ENCODE measurements around the gene RALY. TPM values are rescaled to one million over a fixed set of nuclear protein-coding genes. Genes with fewer than 3 reads are reported as not detected.

The RALY gene
- total and polyA plus RNA-seq, 9 donors = 51.7 to 131 (median 105) TPM

GRCh38 chr20:34088305-34089174 is 94.8 kb downstream of the RALY start:
- peaks cover under 1% of the 10 kb centered on the region for H3K4me1 ChIP-seq (ENCODE audit: insufficient read depth)
- no peaks in the 10 kb centered on the region for H3K36me3 ChIP-seq
- TF ChIP-seq CTCF (IDR thresholded peaks at IDR 0.05) = no peak
- TF ChIP-seq POLR2A (IDR thresholded peaks at IDR 0.05) = no peak
- no peak for TF ChIP-seq EP300 (IDR thresholded peaks at IDR 0.05)
- no peak overlapping the region for H3K27ac ChIP-seq
- intact Hi-C loops (cut with DNase I) = no loop called here
- no peak overlapping the region for H3K4me3 ChIP-seq
- no peaks in the 10 kb centered on the region for H3K9me3 ChIP-seq
- DNase-seq = no peak
- H3K27me3 ChIP-seq = no peaks in the 10 kb centered on the region
- WGBS, 3 donors = 75 to 77% (median 76%) methylated on average over 15 of the region's 15 CpGs

- no peaks in the 10 kb centered on the region for H3K9me3 ChIP-seq
- no peak for DNase-seq
- H3K36me3 ChIP-seq = no peaks in the 10 kb centered on the region
- H3K4me3 ChIP-seq = no peak overlapping the region
- no peaks in the 10 kb centered on the region for H3K27me3 ChIP-seq
- WGBS, 3 donors = 69 to 82% (median 78%) methylated on average over 3 to 5 of the region's 5 CpGs
- H3K27ac ChIP-seq = no peak overlapping the region
- TF ChIP-seq EP300 (IDR thresholded peaks at IDR 0.05) (no peak), POLR2A (IDR thresholded peaks at IDR 0.05) (no peak), CTCF (IDR thresholded peaks at IDR 0.05) (no peak)
- intact Hi-C loops (cut with DNase I) = no loop called here
- H3K4me1 ChIP-seq (ENCODE audit: insufficient read depth) = no peaks in the 10 kb centered on the region
These were observed 95.4 kb downstream of the RALY start for GRCh38 chr20:34089175-34089479.

- no peaks in the 10 kb centered on the region for H3K4me1 ChIP-seq (ENCODE audit: insufficient read depth)
- WGBS, 3 donors = 81 to 87% (median 84%) methylated on average over 13 of the region's 13 CpGs
- no peak for TF ChIP-seq EP300 (IDR thresholded peaks at IDR 0.05)
- TF ChIP-seq POLR2A (IDR thresholded peaks at IDR 0.05) = no peak
- TF ChIP-seq CTCF (IDR thresholded peaks at IDR 0.05) = no peak
- H3K9me3 ChIP-seq = no peaks in the 10 kb centered on the region
- H3K27ac ChIP-seq = no peak overlapping the region
- intact Hi-C loops (cut with DNase I) = no loop called here
- DNase-seq = no peak
- no peaks in the 10 kb centered on the region for H3K27me3 ChIP-seq
- no peak overlapping the region for H3K4me3 ChIP-seq
- no peaks in the 10 kb centered on the region for H3K36me3 ChIP-seq
These were observed 96.1 kb downstream of the RALY start for GRCh38 chr20:34089655-34090345.

GRCh38 chr20:34090645-34091044 is 96.9 kb downstream of the RALY start:
- 96 to 100% (median 100%) methylated on average over 2 of the region's 2 CpGs for WGBS, 3 donors
- H3K9me3 ChIP-seq = no peaks in the 10 kb centered on the region
- no peak overlapping the region for H3K27ac ChIP-seq
- no peaks in the 10 kb centered on the region for H3K27me3 ChIP-seq
- DNase-seq = no peak
- no peaks in the 10 kb centered on the region for H3K36me3 ChIP-seq
- intact Hi-C loops (cut with DNase I) = no loop called here
- no peak overlapping the region for H3K4me3 ChIP-seq
- H3K4me1 ChIP-seq (ENCODE audit: insufficient read depth) = no peaks in the 10 kb centered on the region
- no peak for TF ChIP-seq CTCF (IDR thresholded peaks at IDR 0.05)
- TF ChIP-seq EP300 (IDR thresholded peaks at IDR 0.05) = no peak
- TF ChIP-seq POLR2A (IDR thresholded peaks at IDR 0.05) = no peak

Measured in ovary (tissue), 9 donors.